Ramos (cell line): Measurements from ENCODE around the gene AOPEP.
"Not testable (repeated sequence)": the region's sequence is repeated elsewhere in the genome, so short reads cannot be mapped to it uniquely, and the experiment has no call there.

Experiments used
- in situ Hi-C: fragments of 300-500 bp; cut with MboI; formaldehyde crosslinking; loops from one replicate; pipeline ENCODE4 v1.14.3; 2022; ENCODE audit warnings: low sequenced_read_pairs; ENCODE audit not compliant: unreplicated experiment

AOPEP gene

DNA sequence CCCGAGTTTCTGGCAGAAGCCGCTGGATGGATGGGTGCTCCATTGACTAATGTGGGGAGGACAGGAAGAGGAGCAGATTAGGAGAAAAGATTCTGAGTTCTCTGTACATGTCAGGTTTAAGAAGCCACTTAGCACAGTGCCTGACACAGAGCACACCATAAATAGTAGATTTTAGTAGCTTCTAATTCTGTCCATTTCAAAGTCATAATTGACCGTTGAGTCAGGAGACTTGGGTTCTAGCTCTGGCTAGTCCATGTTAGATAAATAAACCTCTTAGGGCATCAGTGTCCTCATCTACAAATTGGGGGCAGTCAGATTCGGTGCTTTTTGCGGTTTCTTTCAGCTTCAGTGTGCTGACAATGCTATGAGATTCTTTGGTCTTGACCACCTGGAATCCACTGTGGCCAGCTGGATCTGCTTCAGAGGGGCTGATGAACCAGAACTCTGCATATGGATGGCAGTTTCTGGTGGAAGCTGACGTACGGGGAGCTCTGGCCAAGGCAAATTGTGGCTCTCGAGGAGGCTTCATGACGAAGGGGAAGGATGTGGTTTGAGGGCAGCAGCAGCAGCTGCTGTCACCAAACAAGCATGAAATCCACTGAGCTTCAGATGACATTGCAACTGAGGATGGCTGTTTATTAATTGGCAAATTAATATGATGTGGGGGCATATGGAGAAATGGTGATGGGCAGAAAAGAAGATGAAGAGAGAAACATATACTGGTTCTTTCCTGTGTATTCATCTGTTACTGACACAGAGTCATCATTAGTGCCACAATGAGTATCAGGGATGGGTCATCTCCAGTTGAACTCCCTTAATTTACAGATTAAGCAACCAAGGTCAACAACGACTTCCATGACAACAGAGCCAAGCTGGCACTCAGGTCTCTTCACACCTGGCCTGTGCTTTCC, 134.4 kb downstream of the AOPEP start:
- in situ Hi-C loops, result no loop called here

GRCh38 chr9:94861589-94862272, 135.2 kb downstream of the AOPEP start:
- in situ Hi-C loops, result no loop called here

- in situ Hi-C loops, result no loop called here
Measured at GRCh38 chr9:94864196-94864595, 137.7 kb downstream of the AOPEP start.

- in situ Hi-C loops, result no loop called here
Measured at GRCh38 chr9:94864862-94865509, 138.5 kb downstream of the AOPEP start.

DNA sequence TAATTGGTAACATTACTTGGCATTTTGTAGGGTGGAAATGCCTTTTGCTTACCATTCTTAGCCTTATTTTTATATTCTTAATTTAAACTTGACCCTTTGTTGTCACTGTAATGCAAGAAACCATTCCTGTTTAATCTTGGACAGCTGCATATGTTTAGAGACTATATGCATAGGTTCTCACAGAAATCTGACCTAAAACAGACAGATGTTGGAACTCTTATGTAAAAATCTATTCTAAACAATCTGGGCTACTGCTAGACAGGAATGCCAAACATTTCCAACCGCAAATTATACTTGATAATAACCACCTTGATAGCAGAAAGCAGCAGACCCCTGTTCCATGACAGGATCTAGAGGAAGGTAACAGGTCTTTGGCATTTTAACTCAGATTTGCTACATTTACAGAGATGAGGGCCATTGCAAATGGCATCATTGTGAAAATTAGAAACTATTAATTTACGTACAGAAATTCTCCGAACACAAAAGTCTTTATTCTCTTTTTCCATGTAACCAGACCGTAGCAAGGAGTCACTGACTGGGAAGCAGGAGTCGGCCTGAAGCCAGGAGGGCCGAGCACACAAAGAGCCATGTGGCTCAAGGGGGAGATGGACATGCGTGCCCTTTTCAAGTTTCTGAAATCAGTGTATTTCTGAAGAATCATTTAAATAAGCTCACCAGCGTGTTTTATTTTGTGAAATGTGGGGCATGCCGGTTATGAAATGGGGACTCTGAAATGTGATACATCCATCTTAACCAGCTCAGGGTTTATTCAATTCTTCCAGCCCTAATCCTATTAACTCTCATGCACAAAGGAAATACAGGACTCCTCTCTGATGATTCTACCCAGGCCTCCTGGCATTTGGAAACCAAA, 139.3 kb downstream of the AOPEP start:
- in situ Hi-C loops, result no loop called here

DNA sequence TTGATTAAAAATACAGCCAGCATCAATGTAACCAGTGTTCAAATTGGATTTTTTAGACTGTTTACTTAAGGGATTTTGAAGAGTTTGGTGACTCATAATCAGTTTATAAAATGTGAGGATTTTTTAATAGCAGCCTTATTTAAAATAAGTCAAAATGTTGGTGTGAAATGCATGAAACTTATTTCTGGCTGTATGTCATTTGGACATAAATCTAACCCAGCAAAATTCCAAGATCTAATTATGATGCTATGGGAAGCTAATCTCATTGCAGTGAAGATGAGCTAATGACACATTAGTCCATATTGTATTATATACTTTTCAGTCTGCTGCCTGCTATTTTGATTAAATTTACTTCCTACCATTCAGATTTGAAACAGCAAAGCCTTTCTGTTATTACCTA, 140.3 kb downstream of the AOPEP start:
- in situ Hi-C loops, result no loop called here

- in situ Hi-C loops, result no loop called here
Measured at GRCh38 chr9:94867281-94867841, 140.9 kb downstream of the AOPEP start.

- in situ Hi-C loops, result no loop called here
Measured at GRCh38 chr9:94867842-94868312, 141.4 kb downstream of the AOPEP start.

DNA sequence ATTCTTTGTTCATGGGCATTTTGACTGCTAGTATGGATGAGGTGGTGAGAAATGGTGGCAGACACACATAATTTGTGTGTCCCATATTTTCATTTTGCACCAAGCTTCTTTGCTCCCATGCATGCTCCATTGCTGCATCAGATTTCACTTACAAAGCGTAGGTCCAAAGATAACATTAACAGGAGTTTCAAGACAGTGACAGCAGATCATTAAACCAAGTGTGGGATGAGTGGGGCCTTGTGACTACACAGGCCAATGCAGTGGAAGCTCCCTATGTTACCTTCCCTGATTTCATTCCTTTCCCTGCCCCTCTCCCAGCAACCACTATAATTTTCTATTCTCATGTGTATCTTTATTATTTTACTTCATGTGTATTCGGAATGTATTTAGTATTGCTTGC, 142.0 kb downstream of the AOPEP start:
- in situ Hi-C loops, result no loop called here

- in situ Hi-C loops, result no loop called here
Measured at GRCh38 chr9:94869415-94869843, 142.9 kb downstream of the AOPEP start.

GRCh38 chr9:94870465-94870792, 143.9 kb downstream of the AOPEP start:
- in situ Hi-C loops, result no loop called here

GRCh38 chr9:94870793-94871558, 144.5 kb downstream of the AOPEP start:
- in situ Hi-C loops, result no loop called here

DNA sequence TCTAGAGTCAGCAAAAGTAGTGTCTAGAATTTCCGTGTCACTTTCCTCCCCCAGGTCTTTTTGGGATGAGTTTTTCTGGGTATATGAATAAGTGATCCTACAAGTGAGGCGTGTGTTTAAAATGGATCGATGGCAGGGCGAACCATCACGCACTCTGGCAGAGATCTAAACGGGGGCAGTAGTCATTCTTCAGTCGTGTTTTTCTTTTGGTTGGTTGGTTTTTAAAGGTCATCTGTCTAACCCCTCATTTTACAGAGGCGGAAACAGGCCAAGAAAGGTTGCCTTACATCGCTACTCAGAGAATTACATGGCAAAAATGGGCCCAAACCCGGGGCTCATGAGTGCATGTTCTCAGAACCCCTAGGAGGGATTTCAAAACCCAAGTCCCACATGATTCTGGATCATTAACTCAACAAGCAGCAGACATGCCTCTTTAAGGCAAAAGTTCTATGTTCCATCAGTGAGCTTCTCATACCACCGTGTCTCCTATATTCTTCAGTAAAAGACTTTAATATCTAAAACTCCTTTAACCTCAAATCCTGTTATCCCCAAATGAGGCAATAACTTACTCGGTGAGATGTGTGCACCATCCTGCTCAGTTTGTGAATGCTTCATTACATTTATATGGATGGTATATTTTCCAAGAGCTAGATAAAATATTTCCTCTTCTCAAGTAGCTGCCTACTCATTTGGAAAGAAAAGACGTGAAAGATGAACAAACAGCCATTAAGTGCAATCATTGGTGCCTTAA, 145.8 kb downstream of the AOPEP start:
- in situ Hi-C loops, result no loop called here

DNA sequence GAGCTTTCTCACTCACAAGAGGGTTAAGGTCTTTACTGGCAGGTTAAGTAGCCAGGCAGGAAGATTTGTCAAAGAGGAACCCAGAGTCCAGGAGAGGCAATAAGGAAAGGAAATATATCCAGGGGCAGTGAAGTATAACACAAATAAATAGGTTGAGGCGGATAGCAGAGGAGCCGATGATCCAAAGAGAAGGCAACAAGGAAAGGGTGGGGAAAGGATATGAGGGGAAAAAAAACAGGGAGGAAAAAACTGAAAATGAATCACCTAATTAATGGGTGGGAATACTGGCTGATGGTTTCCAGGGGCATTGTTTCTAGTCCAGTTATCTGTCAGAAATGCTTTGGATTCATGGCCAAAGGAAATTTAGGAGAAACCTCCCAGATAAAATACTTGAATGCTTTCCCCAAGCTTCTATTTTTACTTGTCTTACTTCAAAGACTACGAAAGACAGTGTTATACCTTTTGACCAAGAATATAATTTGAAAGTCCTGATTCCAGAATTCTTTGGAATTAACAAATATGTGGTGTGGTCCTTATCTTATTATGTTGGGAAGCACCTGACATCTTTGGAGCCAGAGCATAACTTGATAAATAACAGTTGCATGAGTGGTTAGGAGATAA, 146.5 kb downstream of the AOPEP start:
- in situ Hi-C loops, result no loop called here

DNA sequence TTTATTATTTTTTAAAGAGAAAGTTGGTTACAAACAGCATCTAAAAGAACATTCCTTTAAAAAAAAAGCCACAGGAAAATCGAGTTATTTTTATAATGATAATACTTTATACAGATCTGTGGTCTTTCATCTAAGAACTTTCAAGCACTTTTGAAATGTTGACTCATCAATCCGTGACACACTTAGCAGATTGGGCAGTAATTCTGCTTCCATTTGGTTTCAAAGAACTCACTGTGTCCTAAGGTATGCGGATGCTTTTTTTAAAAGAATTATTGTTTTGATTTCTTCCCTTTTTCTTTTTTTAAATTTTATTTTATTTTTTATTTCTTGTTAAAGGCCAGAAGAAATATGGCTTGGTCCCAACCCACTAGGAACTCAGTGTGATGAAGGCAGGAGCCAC, 147.8 kb downstream of the AOPEP start:
- in situ Hi-C loops, result no loop called here

DNA sequence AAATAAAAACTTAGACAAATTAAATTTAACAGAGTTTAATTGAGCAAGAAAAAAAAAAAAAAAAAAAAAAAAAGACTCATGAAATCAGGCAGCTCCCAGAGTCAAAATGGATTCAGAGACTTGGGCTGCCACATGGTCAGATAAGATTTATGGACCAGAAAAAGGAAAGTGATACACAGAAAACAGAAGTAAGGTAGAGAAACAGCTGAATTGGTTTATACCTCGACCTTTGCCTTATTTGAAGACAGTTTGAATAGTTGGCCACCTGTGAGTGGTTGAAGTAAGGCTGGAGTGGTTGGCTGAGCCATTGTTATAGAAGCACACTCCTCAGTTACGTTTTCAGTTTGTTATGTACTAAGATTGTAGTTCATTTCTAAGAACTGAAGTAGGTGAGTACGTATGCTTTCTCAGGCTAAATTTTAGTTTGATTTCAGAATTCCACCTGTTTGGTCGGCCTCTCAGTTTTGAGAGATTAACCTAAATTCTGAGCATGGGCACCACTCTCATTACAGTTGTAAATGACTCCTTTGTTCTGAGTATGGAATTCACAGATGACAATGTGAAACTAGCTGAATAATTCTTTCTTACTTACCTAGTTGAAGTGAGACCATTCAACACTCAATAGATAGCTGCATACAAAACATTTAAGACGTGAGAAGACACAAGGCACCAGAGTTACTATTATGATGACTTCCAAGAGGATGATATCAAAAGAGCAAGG, 149.0 kb downstream of the AOPEP start:
- in situ Hi-C loops, result no loop called here

- in situ Hi-C loops, result not testable (repeated sequence)
Measured at GRCh38 chr9:94878804-94879203, 152.3 kb downstream of the AOPEP start.
